Body of pancreas (tissue), 4 donors: Measurements from ENCODE around the gene ZSCAN5B.

Experiments used
- POLR2A ChIP-seq, 3 donors: fragments of 450-650 bp; IDR thresholded peaks; one replicate each; pipeline ENCODE4 v1.6.1; 2016; ENCODE audit warnings: antibody characterized with exemption in 3 of 3, mild to moderate bottlenecking in 2 of 3
- TF ChIP-seq, protein P1 (sequence below), 7 experiments: fragments of 450-650 bp in 4 of 7; fragments of 200-600 bp in 3 of 7; sonication (generic) in 3 of 7; IDR thresholded peaks; one replicate each; pipeline ENCODE4 v1.5.1; 2016 to 2019; ENCODE audit warnings: antibody characterized with exemption in 7 of 7

DNA sequence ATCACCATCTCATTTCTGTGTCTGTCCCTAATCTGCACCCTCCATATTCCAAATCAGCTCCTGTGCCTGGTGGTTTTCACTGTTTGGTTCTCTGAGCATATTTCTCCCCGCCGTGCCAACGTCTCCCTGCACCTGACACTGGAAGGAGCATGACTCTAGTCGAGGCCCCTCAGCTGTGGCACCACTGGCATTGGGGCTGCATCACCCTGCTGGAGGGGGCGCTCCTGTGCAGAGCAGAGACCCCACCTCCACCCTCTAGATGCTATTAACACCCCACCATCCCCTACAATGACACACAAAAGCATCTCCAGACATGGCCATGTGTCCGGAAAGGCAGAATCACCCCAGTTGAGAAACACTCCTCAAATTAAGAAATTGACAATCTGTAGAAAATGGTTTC lies 25.3 kb upstream of the ZSCAN5B start:
- no peak for TF ChIP-seq POLR2A (IDR thresholded peaks at IDR 0.05)
- TF ChIP-seq, protein P1, sequence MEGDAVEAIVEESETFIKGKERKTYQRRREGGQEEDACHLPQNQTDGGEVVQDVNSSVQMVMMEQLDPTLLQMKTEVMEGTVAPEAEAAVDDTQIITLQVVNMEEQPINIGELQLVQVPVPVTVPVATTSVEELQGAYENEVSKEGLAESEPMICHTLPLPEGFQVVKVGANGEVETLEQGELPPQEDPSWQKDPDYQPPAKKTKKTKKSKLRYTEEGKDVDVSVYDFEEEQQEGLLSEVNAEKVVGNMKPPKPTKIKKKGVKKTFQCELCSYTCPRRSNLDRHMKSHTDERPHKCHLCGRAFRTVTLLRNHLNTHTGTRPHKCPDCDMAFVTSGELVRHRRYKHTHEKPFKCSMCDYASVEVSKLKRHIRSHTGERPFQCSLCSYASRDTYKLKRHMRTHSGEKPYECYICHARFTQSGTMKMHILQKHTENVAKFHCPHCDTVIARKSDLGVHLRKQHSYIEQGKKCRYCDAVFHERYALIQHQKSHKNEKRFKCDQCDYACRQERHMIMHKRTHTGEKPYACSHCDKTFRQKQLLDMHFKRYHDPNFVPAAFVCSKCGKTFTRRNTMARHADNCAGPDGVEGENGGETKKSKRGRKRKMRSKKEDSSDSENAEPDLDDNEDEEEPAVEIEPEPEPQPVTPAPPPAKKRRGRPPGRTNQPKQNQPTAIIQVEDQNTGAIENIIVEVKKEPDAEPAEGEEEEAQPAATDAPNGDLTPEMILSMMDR (IDR thresholded peaks at IDR 0.05): no peak
